Hepatocyte (in vitro differentiated cells): ENCODE measurements around the gene ABCA3.

ENCODE experiments used
- CTCF ChIP-seq: fragments of 200-600 bp; sonication (generic); IDR thresholded peaks from 2 replicates; pipeline ENCODE4 v1.5.1; 2016; ENCODE audit warnings: antibody characterized with exemption, mild to moderate bottlenecking; ENCODE audit not compliant: poor library complexity
- EZH2 ChIP-seq: fragments of 200-600 bp; sonication (generic); IDR thresholded peaks from 2 replicates; pipeline ENCODE4 v1.6.1; 2016; ENCODE audit warnings: antibody characterized with exemption, mild to moderate bottlenecking, borderline replicate concordance
- EZH2phosphoT487 ChIP-seq: fragments of 200-600 bp; sonication (generic); IDR thresholded peaks from one replicate; pipeline ENCODE4 v1.6.1; 2018; ENCODE audit warnings: antibody characterized with exemption, mild to moderate bottlenecking, low read depth, moderate library complexity; ENCODE audit not compliant: unreplicated experiment, severe bottlenecking

- TF ChIP-seq EZH2 (no peak), CTCF (no peak), EZH2phosphoT487 (no peak)
Measured at GRCh38 chr16:2243781-2244180, 96.7 kb downstream of the ABCA3 start.
